SU-DHL-6 (cell line): ENCODE measurements around the gene AGFG2.
A peak's percentile ranks its signal among the peaks of the same experiment; 100 is the strongest.
"Not testable (repeated sequence)": the region's sequence is repeated elsewhere in the genome, so short reads cannot be mapped to it uniquely, and the experiment has no call there.

Experiments
- H2AFZ ChIP-seq: fragments of 200-600 bp; sonication (generic); 2 replicates; pipeline ENCODE4 v1.6.1; 2014; ENCODE audit warnings: low read depth, mild to moderate bottlenecking, moderate library complexity, mixed read lengths, antibody characterized with exemption, low read length; ENCODE audit not compliant: severe bottlenecking
- H3F3A ChIP-seq: fragments of 200-600 bp; shearing (Covaris generic); 2 replicates; pipeline ENCODE4 v1.6.0; 2016; ENCODE audit warnings: antibody characterized with exemption, mild to moderate bottlenecking; ENCODE audit not compliant: insufficient read depth
- H3K27ac ChIP-seq: fragments of 200-600 bp; sonication (generic); 2 replicates; pipeline ENCODE4 v1.5.1; 2016; ENCODE audit warnings: low read depth, mild to moderate bottlenecking, low read length, moderate library complexity, mixed read lengths
- H3K27me3 ChIP-seq: fragments of 200-600 bp; sonication (generic), shearing (Covaris generic); 2 replicates; pipeline ENCODE4 v1.6.0; 2014; ENCODE audit warnings: mild to moderate bottlenecking, low read length
- H3K36me3 ChIP-seq: fragments of 200-600 bp; sonication (generic); 2 replicates; pipeline ENCODE4 v1.6.1; 2014; ENCODE audit warnings: mild to moderate bottlenecking, low read length, mixed read lengths
- H3K4me2 ChIP-seq: fragments of 300-600, 200-600 bp; shearing (Covaris generic), sonication (generic); 2 replicates; pipeline ENCODE4 v1.6.0; 2014; ENCODE audit warnings: low read length, low read depth, mild to moderate bottlenecking; ENCODE audit not compliant: poor library complexity, severe bottlenecking
- H3K4me3 ChIP-seq: fragments of 200-600 bp; sonication (generic); 2 replicates; pipeline ENCODE4 v1.5.1; 2014; ENCODE audit warnings: antibody characterized with exemption, low read length, mild to moderate bottlenecking, mixed read lengths; ENCODE audit not compliant: insufficient read depth, poor library complexity, severe bottlenecking
- H3K79me2 ChIP-seq: fragments of 200-600 bp; sonication (generic); 2 replicates; pipeline ENCODE4 v1.6.1; 2014; ENCODE audit warnings: mild to moderate bottlenecking, low read length, moderate library complexity; ENCODE audit not compliant: insufficient read depth
- H3K9ac ChIP-seq: fragments of 200-600 bp; sonication (generic); 2 replicates; pipeline ENCODE4 v1.7.0; 2014; ENCODE audit warnings: mild to moderate bottlenecking, low read length
- H3K9me2 ChIP-seq: fragments of 200-600 bp; sonication (generic); replicated peaks from 2 replicates; pipeline ENCODE4 v1.6.1; 2014; ENCODE audit warnings: low read length; ENCODE audit not compliant: insufficient read depth
- H3K9me3 ChIP-seq: fragments of 200-600 bp; sonication (generic); 2 replicates; pipeline ENCODE4 v1.6.1; 2014; ENCODE audit warnings: low read length, mixed read lengths; ENCODE audit not compliant: insufficient read depth
- H4K20me1 ChIP-seq: fragments of 200-600 bp; sonication (generic); 2 replicates; pipeline ENCODE4 v1.6.1; 2014; ENCODE audit warnings: low read depth, mild to moderate bottlenecking, antibody characterized with exemption, low read length, moderate library complexity, mixed read lengths
- CTCF ChIP-seq: fragments of 200-600 bp; sonication (generic); IDR thresholded peaks from one replicate; pipeline ENCODE4 v1.5.1; 2017; ENCODE audit warnings: antibody characterized with exemption, mild to moderate bottlenecking, low read length, moderate library complexity; ENCODE audit not compliant: insufficient read depth, poor library complexity, severe bottlenecking
- EZH2phosphoT487 ChIP-seq: fragments of 200-600 bp; sonication (generic), shearing (Covaris generic); conservative IDR thresholded peaks from 2 replicates; pipeline ENCODE4 v1.6.1; 2018; ENCODE audit warnings: mild to moderate bottlenecking, antibody characterized with exemption, low read length, moderate library complexity, mixed read lengths

AGFG2 gene

GRCh38 chr7:100539436-100540006, 518 bp downstream of the AGFG2 start:
- H3K9me2 ChIP-seq, result no peaks in the 10 kb centered on the region
- H3K9ac ChIP-seq, result peak overlapping the region; percentile 75
- H3K79me2 ChIP-seq, result no peaks in the 10 kb centered on the region
- no peak overlapping the region for H3K27ac ChIP-seq
- H3K4me3 ChIP-seq, result peak overlapping the region; percentile 75
- peak overlapping the region; percentile 80 for H2AFZ ChIP-seq
- TF ChIP-seq EZH2phosphoT487, result no peak
- TF ChIP-seq CTCF, result no peak
- no peaks in the 10 kb centered on the region for H3F3A ChIP-seq
- H3K9me3 ChIP-seq, result no peaks in the 10 kb centered on the region
- no peaks in the 10 kb centered on the region for H3K27me3 ChIP-seq
- H4K20me1 ChIP-seq, result no peaks in the 10 kb centered on the region
- peak overlapping the region; percentile 65 for H3K4me2 ChIP-seq
- H3K36me3 ChIP-seq, result no peaks in the 10 kb centered on the region

GRCh38 chr7:100540073-100540723, 1.2 kb downstream of the AGFG2 start:
- H3F3A ChIP-seq, result no peaks in the 10 kb centered on the region
- no peaks in the 10 kb centered on the region for H3K36me3 ChIP-seq
- H3K27ac ChIP-seq, result no peak overlapping the region
- H4K20me1 ChIP-seq, result no peaks in the 10 kb centered on the region
- TF ChIP-seq CTCF (no peak), EZH2phosphoT487 (no peak)
- no peaks in the 10 kb centered on the region for H3K79me2 ChIP-seq
- no peak overlapping the region for H2AFZ ChIP-seq
- no peaks in the 10 kb centered on the region for H3K9me3 ChIP-seq
- no peaks in the 10 kb centered on the region for H3K27me3 ChIP-seq
- H3K4me3 ChIP-seq, result peak overlapping the region; percentile 75
- H3K4me2 ChIP-seq, result peak overlapping the region; percentile 65
- H3K9ac ChIP-seq, result peak overlapping the region; percentile 75
- no peaks in the 10 kb centered on the region for H3K9me2 ChIP-seq

GRCh38 chr7:100541309-100541708, 2.3 kb downstream of the AGFG2 start:
- not testable (repeated sequence) for H4K20me1 ChIP-seq, H3K27me3 ChIP-seq, H3F3A ChIP-seq, H3K9ac ChIP-seq, H3K9me3 ChIP-seq, H2AFZ ChIP-seq, H3K9me2 ChIP-seq, H3K79me2 ChIP-seq, H3K4me3 ChIP-seq, H3K36me3 ChIP-seq, H3K27ac ChIP-seq, H3K4me2 ChIP-seq

GRCh38 chr7:100543586-100543985, 4.6 kb downstream of the AGFG2 start:
- Histone ChIP-seq H3K79me2 (no peaks in the 10 kb centered on the region), H4K20me1 (no peaks in the 10 kb centered on the region), H3K9ac (no peak overlapping the region), H3K9me2 (no peaks in the 10 kb centered on the region), H3K4me3 (no peak overlapping the region), H3K9me3 (no peaks in the 10 kb centered on the region), H3F3A (no peaks in the 10 kb centered on the region), H3K27ac (no peak overlapping the region), H3K27me3 (no peaks in the 10 kb centered on the region), H2AFZ (no peak overlapping the region), H3K4me2 (no peak overlapping the region), H3K36me3 (no peaks in the 10 kb centered on the region)
- TF ChIP-seq CTCF (no peak), EZH2phosphoT487 (no peak)
